ENCODE measurements around the gene DDR1.

Gene DDR1

DNA sequence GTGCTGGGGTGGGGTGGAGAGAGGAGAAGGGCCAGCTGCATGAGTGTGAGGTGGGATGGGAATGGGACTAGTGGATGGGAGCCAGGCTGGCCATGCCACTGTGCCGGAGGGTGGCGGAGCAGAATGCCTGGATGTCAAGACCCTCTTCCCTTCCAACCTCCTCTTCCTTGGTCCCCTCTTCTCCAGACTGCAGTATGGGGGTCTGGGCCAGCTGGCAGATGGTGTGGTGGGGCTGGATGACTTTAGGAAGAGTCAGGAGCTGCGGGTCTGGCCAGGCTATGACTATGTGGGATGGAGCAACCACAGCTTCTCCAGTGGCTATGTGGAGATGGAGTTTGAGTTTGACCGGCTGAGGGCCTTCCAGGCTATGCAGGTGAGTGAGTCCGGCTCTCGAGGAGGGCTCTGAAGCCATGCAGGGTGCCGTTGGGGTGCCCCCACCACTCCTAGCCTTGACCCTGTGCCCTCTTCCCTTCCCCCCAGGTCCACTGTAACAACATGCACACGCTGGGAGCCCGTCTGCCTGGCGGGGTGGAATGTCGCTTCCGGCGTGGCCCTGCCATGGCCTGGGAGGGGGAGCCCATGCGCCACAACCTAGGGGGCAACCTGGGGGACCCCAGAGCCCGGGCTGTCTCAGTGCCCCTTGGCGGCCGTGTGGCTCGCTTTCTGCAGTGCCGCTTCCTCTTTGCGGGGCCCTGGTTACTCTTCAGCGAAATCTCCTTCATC, 7.7 kb downstream of the DDR1 start:
- TF ChIP-seq SIN3A (IDR thresholded peaks at IDR 0.05; ENCODE audit: borderline replicate concordance, insufficient read depth, low read length) (no peak), FOXP2 (optimal IDR thresholded peaks at IDR 0.05; ENCODE audit: borderline replicate concordance, extremely low read depth, extremely low read length, insufficient read depth) (no peak), TAF1 (IDR thresholded peaks at IDR 0.05; ENCODE audit: borderline replicate concordance, insufficient read depth, low read length) (no peak), POLR2AphosphoS5 (IDR thresholded peaks at IDR 0.05; ENCODE audit: low read depth, low read length) (no peak), REST (IDR thresholded peaks at IDR 0.05; ENCODE audit: insufficient read depth in 1 of 2, low read depth in 2 of 2, low read length in 2 of 2) (no peak)

- TF ChIP-seq SIN3A (IDR thresholded peaks at IDR 0.05; ENCODE audit: borderline replicate concordance, insufficient read depth, low read length) (no peak), REST (IDR thresholded peaks at IDR 0.05; ENCODE audit: insufficient read depth in 1 of 2, low read depth in 2 of 2, low read length in 2 of 2) (no peak), TAF1 (IDR thresholded peaks at IDR 0.05; ENCODE audit: borderline replicate concordance, insufficient read depth, low read length) (no peak), FOXP2 (optimal IDR thresholded peaks at IDR 0.05; ENCODE audit: borderline replicate concordance, extremely low read depth, extremely low read length, insufficient read depth) (no peak), POLR2AphosphoS5 (IDR thresholded peaks at IDR 0.05; ENCODE audit: low read depth, low read length) (no peak)
These were observed 8.8 kb downstream of the DDR1 start for GRCh38 chr6:30893001-30893591.

DNA sequence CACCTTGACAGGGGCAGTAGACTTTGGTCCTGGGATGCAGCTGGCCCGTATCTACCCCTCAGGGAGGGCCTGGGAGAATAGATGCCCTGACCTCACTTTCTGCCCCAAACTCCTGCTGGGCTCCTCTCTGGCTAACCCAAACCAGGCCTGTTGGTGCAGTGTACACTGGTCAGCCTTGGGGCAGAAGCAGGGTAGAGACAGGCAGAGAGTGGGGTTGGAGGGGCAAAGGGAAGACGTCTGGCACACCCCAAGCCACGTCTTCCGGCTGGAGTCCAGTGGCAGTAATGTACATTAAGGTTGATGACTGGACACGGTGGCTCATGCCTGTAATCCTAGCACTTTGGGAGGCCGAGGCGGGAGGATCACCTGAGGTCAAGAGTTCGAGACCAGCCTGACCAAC, 9.3 kb downstream of the DDR1 start:
- no peak for TF ChIP-seq SIN3A (IDR thresholded peaks at IDR 0.05; ENCODE audit: borderline replicate concordance, insufficient read depth, low read length)

GRCh38 chr6:30894381-30894780, 10.1 kb downstream of the DDR1 start:
- no peak for TF ChIP-seq TAF1 (IDR thresholded peaks at IDR 0.05; ENCODE audit: borderline replicate concordance, insufficient read depth, low read length)
- TF ChIP-seq SIN3A (IDR thresholded peaks at IDR 0.05; ENCODE audit: borderline replicate concordance, insufficient read depth, low read length), result no peak
- TF ChIP-seq POLR2AphosphoS5 (IDR thresholded peaks at IDR 0.05; ENCODE audit: low read depth, low read length), result no peak

DNA sequence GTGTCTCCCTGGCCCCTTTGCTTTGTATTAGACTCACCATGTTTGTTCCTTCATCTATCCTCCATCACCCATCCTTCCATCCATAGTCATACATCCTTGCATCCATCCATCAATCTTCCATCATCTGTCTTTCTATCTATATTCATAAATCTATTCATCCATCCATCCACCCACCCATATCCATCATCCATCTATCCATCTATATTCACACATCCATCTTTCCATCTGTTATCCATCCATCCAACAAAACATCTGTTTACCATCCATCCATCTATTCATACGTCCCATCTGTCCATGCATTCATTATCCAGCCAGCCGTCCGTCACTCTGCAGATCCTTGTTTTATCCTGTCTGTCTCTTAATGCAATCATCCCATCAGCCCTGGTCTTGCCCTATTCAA, 10.6 kb downstream of the DDR1 start:
- TF ChIP-seq REST (IDR thresholded peaks at IDR 0.05; ENCODE audit: insufficient read depth in 1 of 2, low read depth in 2 of 2, low read length in 2 of 2), result no peak
- no peak for TF ChIP-seq TAF1 (IDR thresholded peaks at IDR 0.05; ENCODE audit: borderline replicate concordance, insufficient read depth, low read length)
- no peak for TF ChIP-seq FOXP2 (optimal IDR thresholded peaks at IDR 0.05; ENCODE audit: borderline replicate concordance, extremely low read depth, extremely low read length, insufficient read depth)
- TF ChIP-seq SIN3A (IDR thresholded peaks at IDR 0.05; ENCODE audit: borderline replicate concordance, insufficient read depth, low read length), result no peak
- TF ChIP-seq POLR2AphosphoS5 (IDR thresholded peaks at IDR 0.05; ENCODE audit: low read depth, low read length), result no peak

DNA sequence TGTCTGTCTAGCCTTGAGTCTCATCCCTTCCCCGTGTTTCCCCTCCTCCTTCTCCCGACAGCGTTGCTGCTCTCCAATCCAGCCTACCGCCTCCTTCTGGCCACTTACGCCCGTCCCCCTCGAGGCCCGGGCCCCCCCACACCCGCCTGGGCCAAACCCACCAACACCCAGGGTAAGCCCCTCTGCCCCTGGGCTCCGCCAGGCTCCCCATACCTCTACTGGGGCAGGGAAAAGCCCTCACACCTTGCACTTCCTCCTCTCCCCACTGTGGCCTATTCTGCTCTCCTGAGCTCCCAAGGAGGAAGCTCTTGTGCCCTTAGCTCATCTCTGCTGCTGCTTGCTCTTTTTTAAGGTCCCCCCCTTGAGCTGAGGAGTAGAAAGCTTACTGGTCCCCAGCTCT, 11.0 kb downstream of the DDR1 start:
- TF ChIP-seq SIN3A (IDR thresholded peaks at IDR 0.05; ENCODE audit: borderline replicate concordance, insufficient read depth, low read length) (no peak), POLR2AphosphoS5 (IDR thresholded peaks at IDR 0.05; ENCODE audit: low read depth, low read length) (no peak), FOXP2 (optimal IDR thresholded peaks at IDR 0.05; ENCODE audit: borderline replicate concordance, extremely low read depth, extremely low read length, insufficient read depth) (no peak), REST (IDR thresholded peaks at IDR 0.05; ENCODE audit: insufficient read depth in 1 of 2, low read depth in 2 of 2, low read length in 2 of 2) (no peak), TAF1 (IDR thresholded peaks at IDR 0.05; ENCODE audit: borderline replicate concordance, insufficient read depth, low read length) (no peak)
